Loucy (cell line): ENCODE measurements around the gene MACROD2.

ENCODE experiments used
- H2AFZ ChIP-seq: fragments of 200-600 bp; sonication (generic); 2 replicates; pipeline ENCODE4 v1.6.0; 2016; ENCODE audit warnings: antibody characterized with exemption, mild to moderate bottlenecking, low read length, moderate library complexity
- H3F3A ChIP-seq: fragments of 200-600 bp; 2 replicates; pipeline ENCODE4 v1.6.0; 2016; ENCODE audit warnings: antibody characterized with exemption, low read depth, mild to moderate bottlenecking
- H3K27me3 ChIP-seq: fragments of 200-600 bp; sonication (generic); 2 replicates; pipeline ENCODE4 v1.6.1; 2014; ENCODE audit warnings: low read length, mild to moderate bottlenecking; ENCODE audit not compliant: insufficient read depth, poor library complexity, severe bottlenecking
- H3K36me3 ChIP-seq: fragments of 200-600 bp; sonication (generic); 2 replicates; pipeline ENCODE4 v1.6.1; 2016; ENCODE audit warnings: low read length; ENCODE audit not compliant: insufficient read depth
- H3K4me1 ChIP-seq: fragments of 200-600 bp; sonication (generic); 2 replicates; pipeline ENCODE4 v1.5.1; 2014; ENCODE audit warnings: low read length, mild to moderate bottlenecking; ENCODE audit not compliant: insufficient read depth, poor library complexity, severe bottlenecking
- H3K4me2 ChIP-seq: fragments of 200-600 bp; sonication (generic); 2 replicates; pipeline ENCODE4 v1.6.0; 2014; ENCODE audit warnings: antibody characterized with exemption, low read length, low read depth, mild to moderate bottlenecking; ENCODE audit not compliant: poor library complexity, severe bottlenecking
- H3K4me3 ChIP-seq: fragments of 200-600 bp; sonication (generic); 2 replicates; pipeline ENCODE4 v1.5.1; 2014; ENCODE audit warnings: low read length, mild to moderate bottlenecking, mixed read lengths; ENCODE audit not compliant: poor library complexity, severe bottlenecking
- H3K79me2 ChIP-seq: fragments of 200-600 bp; sonication (generic); 2 replicates; pipeline ENCODE4 v1.6.1; 2014; ENCODE audit warnings: low read length; ENCODE audit not compliant: insufficient read depth
- H3K9ac ChIP-seq: fragments of 200-600 bp; sonication (generic); 2 replicates; pipeline ENCODE4 v1.6.0; 2014; ENCODE audit warnings: mild to moderate bottlenecking, low read depth, low read length, moderate library complexity; ENCODE audit not compliant: poor library complexity, severe bottlenecking
- H3K9me2 ChIP-seq: fragments of 200-600 bp; sonication (generic); replicated peaks from 2 replicates; pipeline ENCODE4 v1.6.1; 2016; ENCODE audit warnings: low read depth, low read length, mixed read lengths
- H3K9me3 ChIP-seq: fragments of 200-600 bp; sonication (generic); 2 replicates; pipeline ENCODE4 v1.6.1; 2014; ENCODE audit warnings: mild to moderate bottlenecking, antibody characterized with exemption, low read length, low read depth; ENCODE audit not compliant: insufficient read depth
- H4K20me1 ChIP-seq: fragments of 200-600 bp; sonication (generic); 2 replicates; pipeline ENCODE4 v1.6.0; 2014; ENCODE audit warnings: antibody characterized with exemption, low read length, mild to moderate bottlenecking; ENCODE audit not compliant: insufficient read depth, poor library complexity, severe bottlenecking
- CTCF ChIP-seq: fragments of 200-600 bp; sonication (generic); conservative IDR thresholded peaks from 2 replicates; pipeline ENCODE4 v1.5.1; 2014; ENCODE audit warnings: mild to moderate bottlenecking, antibody characterized with exemption, low read length
- EZH2phosphoT487 ChIP-seq: fragments of 200-600 bp; IDR thresholded peaks from 2 replicates; pipeline ENCODE4 v1.6.1; 2018; ENCODE audit warnings: antibody characterized with exemption, mild to moderate bottlenecking, moderate library complexity, borderline replicate concordance

The MACROD2 gene

GRCh38 chr20:15346657-15347280 lies 1351.5 kb downstream of the MACROD2 start:
- Histone ChIP-seq H3K9me3 (no peaks in the 10 kb centered on the region), H3K9me2 (no peaks in the 10 kb centered on the region), H3K4me3 (no peak overlapping the region), H3K79me2 (no peaks in the 10 kb centered on the region), H3F3A (no peaks in the 10 kb centered on the region), H3K4me1 (no peaks in the 10 kb centered on the region), H3K9ac (no peak overlapping the region), H2AFZ (no peak overlapping the region), H4K20me1 (no peaks in the 10 kb centered on the region), H3K27me3 (no peaks in the 10 kb centered on the region), H3K4me2 (no peak overlapping the region), H3K36me3 (no peaks in the 10 kb centered on the region)
- no peak for TF ChIP-seq EZH2phosphoT487
- TF ChIP-seq CTCF = no peak

- H3K4me3 ChIP-seq = no peak overlapping the region
- no peaks in the 10 kb centered on the region for H3K9me2 ChIP-seq
- no peaks in the 10 kb centered on the region for H3K36me3 ChIP-seq
- no peak overlapping the region for H3K9ac ChIP-seq
- no peaks in the 10 kb centered on the region for H4K20me1 ChIP-seq
- H3K27me3 ChIP-seq = no peaks in the 10 kb centered on the region
- no peaks in the 10 kb centered on the region for H3K79me2 ChIP-seq
- H3K4me1 ChIP-seq = no peaks in the 10 kb centered on the region
- H3F3A ChIP-seq = no peaks in the 10 kb centered on the region
- no peak overlapping the region for H3K4me2 ChIP-seq
- TF ChIP-seq CTCF = no peak
- no peak for TF ChIP-seq EZH2phosphoT487
- H3K9me3 ChIP-seq = no peaks in the 10 kb centered on the region
- no peak overlapping the region for H2AFZ ChIP-seq
Measured at GRCh38 chr20:15359056-15359455, 1363.7 kb downstream of the MACROD2 start.

GRCh38 chr20:15362849-15363248 lies 1367.5 kb downstream of the MACROD2 start:
- Histone ChIP-seq H2AFZ (no peak overlapping the region), H3K27me3 (no peaks in the 10 kb centered on the region)
- TF ChIP-seq EZH2phosphoT487 (no peak), CTCF (no peak)

More at GRCh38 chr20:15362849-15363248, 1367.5 kb downstream of the MACROD2 start:
- Histone ChIP-seq H3K4me2 (no peak overlapping the region), H3K9me3 (no peaks in the 10 kb centered on the region), H3F3A (no peaks in the 10 kb centered on the region), H3K4me1 (no peaks in the 10 kb centered on the region), H3K4me3 (no peak overlapping the region), H3K36me3 (no peaks in the 10 kb centered on the region), H3K9ac (no peak overlapping the region), H3K79me2 (no peaks in the 10 kb centered on the region), H4K20me1 (no peaks in the 10 kb centered on the region), H3K9me2 (no peaks in the 10 kb centered on the region)
